PFSK-1 (cell line): Measurements from ENCODE around the gene G3BP2.

Experiments
- FOXP2 ChIP-seq: optimal IDR thresholded peaks from 2 replicates; pipeline ENCODE3; 2011; ENCODE audit warnings: borderline replicate concordance, control low read depth, inconsistent platforms; ENCODE audit not compliant: insufficient read depth; ENCODE audit errors: extremely low read length, extremely low read depth
- POLR2AphosphoS5 ChIP-seq: IDR thresholded peaks from 2 replicates; pipeline ENCODE4 v1.6.1; 2012; ENCODE audit warnings: low read depth, mild to moderate bottlenecking, control low read depth, low read length, moderate library complexity
- SIN3A ChIP-seq: IDR thresholded peaks from 2 replicates; pipeline ENCODE4 v1.6.1; 2012; ENCODE audit warnings: mild to moderate bottlenecking, low read length, moderate library complexity, borderline replicate concordance; ENCODE audit not compliant: insufficient read depth
- TAF1 ChIP-seq: IDR thresholded peaks from 2 replicates; pipeline ENCODE4 v1.6.1; 2012; ENCODE audit warnings: low read length, control low read depth, borderline replicate concordance; ENCODE audit not compliant: insufficient read depth
- TF ChIP-seq, protein P1 (sequence below), 2 experiments: IDR thresholded peaks; 2 replicates each; pipeline versions ENCODE4 v1.6.1 to v1.8.0; 2011 to 2012; ENCODE audit warnings: low read depth in 2 of 2, low read length in 2 of 2, control low read depth in 1 of 2, inconsistent platforms in 1 of 2, mild to moderate bottlenecking in 1 of 2, moderate library complexity in 1 of 2; ENCODE audit not compliant: insufficient read depth in 1 of 2

Gene G3BP2

DNA sequence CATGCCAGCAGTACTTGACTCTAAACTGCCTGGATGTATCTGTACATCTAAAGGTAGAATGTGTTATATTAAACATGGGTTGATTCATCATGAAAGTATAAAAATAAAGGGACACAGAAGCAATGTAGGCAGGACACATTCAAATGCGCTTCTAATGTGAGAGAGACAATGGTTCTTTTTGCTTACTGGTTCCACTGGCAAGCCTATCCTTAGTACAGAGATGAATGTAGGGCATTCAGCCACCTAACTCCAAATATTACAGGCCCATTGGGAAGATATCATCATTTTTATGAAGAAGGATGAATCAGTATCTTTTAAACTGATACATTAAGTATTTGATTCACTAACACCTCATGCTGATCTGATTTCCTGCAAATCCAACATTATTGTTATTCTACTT is 60.9 kb downstream of the G3BP2 start:
- TF ChIP-seq TAF1, result no peak
- no peak for TF ChIP-seq SIN3A
- no peak for TF ChIP-seq FOXP2
- TF ChIP-seq, protein P1, sequence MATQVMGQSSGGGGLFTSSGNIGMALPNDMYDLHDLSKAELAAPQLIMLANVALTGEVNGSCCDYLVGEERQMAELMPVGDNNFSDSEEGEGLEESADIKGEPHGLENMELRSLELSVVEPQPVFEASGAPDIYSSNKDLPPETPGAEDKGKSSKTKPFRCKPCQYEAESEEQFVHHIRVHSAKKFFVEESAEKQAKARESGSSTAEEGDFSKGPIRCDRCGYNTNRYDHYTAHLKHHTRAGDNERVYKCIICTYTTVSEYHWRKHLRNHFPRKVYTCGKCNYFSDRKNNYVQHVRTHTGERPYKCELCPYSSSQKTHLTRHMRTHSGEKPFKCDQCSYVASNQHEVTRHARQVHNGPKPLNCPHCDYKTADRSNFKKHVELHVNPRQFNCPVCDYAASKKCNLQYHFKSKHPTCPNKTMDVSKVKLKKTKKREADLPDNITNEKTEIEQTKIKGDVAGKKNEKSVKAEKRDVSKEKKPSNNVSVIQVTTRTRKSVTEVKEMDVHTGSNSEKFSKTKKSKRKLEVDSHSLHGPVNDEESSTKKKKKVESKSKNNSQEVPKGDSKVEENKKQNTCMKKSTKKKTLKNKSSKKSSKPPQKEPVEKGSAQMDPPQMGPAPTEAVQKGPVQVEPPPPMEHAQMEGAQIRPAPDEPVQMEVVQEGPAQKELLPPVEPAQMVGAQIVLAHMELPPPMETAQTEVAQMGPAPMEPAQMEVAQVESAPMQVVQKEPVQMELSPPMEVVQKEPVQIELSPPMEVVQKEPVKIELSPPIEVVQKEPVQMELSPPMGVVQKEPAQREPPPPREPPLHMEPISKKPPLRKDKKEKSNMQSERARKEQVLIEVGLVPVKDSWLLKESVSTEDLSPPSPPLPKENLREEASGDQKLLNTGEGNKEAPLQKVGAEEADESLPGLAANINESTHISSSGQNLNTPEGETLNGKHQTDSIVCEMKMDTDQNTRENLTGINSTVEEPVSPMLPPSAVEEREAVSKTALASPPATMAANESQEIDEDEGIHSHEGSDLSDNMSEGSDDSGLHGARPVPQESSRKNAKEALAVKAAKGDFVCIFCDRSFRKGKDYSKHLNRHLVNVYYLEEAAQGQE (IDR thresholded peaks at IDR 0.05; ENCODE audit: insufficient read depth in 1 of 2, low read depth in 2 of 2, low read length in 2 of 2), result no peak
- TF ChIP-seq POLR2AphosphoS5, result no peak

GRCh38 chr4:75605928-75606327 is 67.3 kb downstream of the G3BP2 start:
- TF ChIP-seq, protein P1 (IDR thresholded peaks at IDR 0.05; ENCODE audit: insufficient read depth in 1 of 2, low read depth in 2 of 2, low read length in 2 of 2), result no peak
- TF ChIP-seq TAF1 (no peak), FOXP2 (no peak), SIN3A (no peak), POLR2AphosphoS5 (no peak)

- TF ChIP-seq FOXP2, result no peak
- TF ChIP-seq, protein P1 (IDR thresholded peaks at IDR 0.05; ENCODE audit: insufficient read depth in 1 of 2, low read depth in 2 of 2, low read length in 2 of 2), result no peak
- no peak for TF ChIP-seq POLR2AphosphoS5
- TF ChIP-seq SIN3A, result no peak
- no peak for TF ChIP-seq TAF1
Measured at GRCh38 chr4:75599647-75600046, 73.6 kb downstream of the G3BP2 start.

DNA sequence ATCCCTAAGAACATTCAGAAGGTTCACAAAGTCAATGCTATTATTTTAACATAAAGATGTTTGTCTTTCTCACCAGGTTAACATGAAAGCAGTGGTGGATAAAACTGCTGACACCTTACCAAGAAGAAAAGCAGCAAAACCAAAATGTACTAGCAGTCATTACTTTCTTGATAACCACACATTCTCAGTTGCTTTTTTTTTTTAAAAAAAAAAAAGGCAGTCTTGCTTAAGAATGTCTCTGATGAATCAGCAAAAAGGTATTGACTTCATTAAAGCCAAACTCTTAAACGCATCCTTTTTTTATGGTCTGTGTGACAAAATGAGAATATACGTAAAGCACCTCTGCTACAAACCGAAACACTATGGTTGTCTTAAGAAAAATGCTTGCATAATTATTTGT is 74.8 kb downstream of the G3BP2 start:
- TF ChIP-seq SIN3A, result no peak

GRCh38 chr4:75596061-75596460 is 77.2 kb downstream of the G3BP2 start:
- TF ChIP-seq, protein P1 (IDR thresholded peaks at IDR 0.05; ENCODE audit: insufficient read depth in 1 of 2, low read depth in 2 of 2, low read length in 2 of 2), result no peak
- TF ChIP-seq SIN3A (no peak), POLR2AphosphoS5 (no peak), FOXP2 (no peak), TAF1 (no peak)
